HepG2 (cell line): ENCODE measurements around the gene TLL2. TPM values are rescaled to one million over a fixed set of nuclear protein-coding genes. Genes with fewer than 3 reads are reported as not detected.
A peak's percentile ranks its signal among the peaks of the same experiment; 100 is the strongest.

Source experiments
- ATAC-seq: fragments of 200-7000 bp; cut with Tn5 transposase; 3 replicates; pipeline ENCODE4 v1.9.1; 2020; ENCODE audit warnings: mild to moderate bottlenecking, moderate library complexity
- BruUV-seq: library from RNA; stranded (reverse); fragments of 400-500 nt; replicated peaks from 2 replicates; lab custom pipeline; 2021; lab: Mats Ljungman, UMichigan
- CTCF ChIA-PET: fragments of 300-600 bp; formaldehyde crosslinking; extraction: SDS; loops from one replicate; lab custom pipeline; 2021; ENCODE audit warnings: low total read pairs, inconsistent platforms, low intra/inter-chr PET ratio; lab: Yijun Ruan, JAX
- POLR2A ChIA-PET: fragments of 350-600 bp; sonication (Branson Sonifier 250); formaldehyde crosslinking; loops from one replicate; lab custom pipeline; 2020; ENCODE audit warnings: antibody characterized with exemption, inconsistent platforms; lab: Yijun Ruan, JAX
- DNase-seq: peaks from one replicate; pipeline ENCODE4 v3.0.0-alpha.2; 2015; ENCODE audit warnings: low spot score
- FAIRE-seq: peaks from 3 replicates; lab custom pipeline; 2011; peaks lifted over from hg19 to GRCh38; lab: Jason Lieb, UNC
- H2AFZ ChIP-seq: one replicate; pipeline ENCODE4 v1.6.1; 2011; ENCODE audit warnings: low read length, inconsistent platforms
- H3K27ac ChIP-seq: fragments of 300-600 bp; 3 replicates; pipeline ENCODE4 v1.8.0; 2011; ENCODE audit warnings: mixed run types, mild to moderate bottlenecking, mixed read lengths, low read length, inconsistent platforms; ENCODE audit not compliant: insufficient read depth; ENCODE audit errors: extremely low read length
- H3K27me3 ChIP-seq, 2 experiments: fragments of 200-600 bp in 1 of 2; 2 replicates in 1 of 2; 3 replicates in 1 of 2; pipeline versions ENCODE4 v1.6.0 to v1.8.0; 2011; ENCODE audit warnings: low read length in 2 of 2, mild to moderate bottlenecking in 2 of 2, moderate library complexity in 2 of 2, inconsistent platforms in 1 of 2; ENCODE audit not compliant: insufficient read depth in 2 of 2, control insufficient read depth in 1 of 2
- H3K36me3 ChIP-seq, 2 experiments: fragments of 200-600 bp in 1 of 2; replicated peaks in 1 of 2; 2 replicates in 1 of 2; 3 replicates in 1 of 2; pipeline versions ENCODE4 v1.5.1 to v1.8.0; 2011; ENCODE audit warnings: low read length in 2 of 2, inconsistent platforms in 1 of 2; ENCODE audit not compliant: insufficient read depth in 2 of 2, control insufficient read depth in 1 of 2
- H3K4me1 ChIP-seq: 2 replicates; pipeline ENCODE4 v1.5.1; 2012; ENCODE audit warnings: low read length, inconsistent platforms; ENCODE audit not compliant: insufficient read depth
- H3K4me2 ChIP-seq: 2 replicates; pipeline ENCODE4 v1.6.0; 2011; ENCODE audit warnings: low read depth, low read length, inconsistent platforms
- H3K4me3 ChIP-seq, 3 experiments: fragments of 200-600 bp in 1 of 3; sonication (generic), shearing (Covaris generic) in 1 of 3; replicated peaks in 1 of 3; 2 replicates each; pipeline ENCODE4 v1.5.1; 2011 to 2016; ENCODE audit warnings: low read length in 3 of 3, inconsistent platforms in 2 of 3, low read depth in 2 of 3, mild to moderate bottlenecking in 2 of 3, control low read depth in 1 of 3, mixed read lengths in 1 of 3; ENCODE audit not compliant: insufficient read depth in 1 of 3
- H3K79me2 ChIP-seq: one replicate; pipeline ENCODE4 v1.6.1; 2011; ENCODE audit warnings: low read length, inconsistent platforms; ENCODE audit not compliant: insufficient read depth
- H3K9ac ChIP-seq: 2 replicates; pipeline ENCODE4 v1.6.0; 2011; ENCODE audit warnings: mild to moderate bottlenecking, low read depth, low read length, inconsistent platforms; ENCODE audit not compliant: insufficient read depth
- H3K9me3 ChIP-seq: 2 replicates; pipeline ENCODE4 v1.5.1; 2012; ENCODE audit warnings: mild to moderate bottlenecking, low read length
- H4K20me1 ChIP-seq: 2 replicates; pipeline ENCODE4 v1.6.0; 2011; ENCODE audit warnings: inconsistent platforms, mild to moderate bottlenecking, low read length, moderate library complexity; ENCODE audit not compliant: insufficient read depth
- CTCF ChIP-seq: sonication (generic); formaldehyde crosslinking; IDR thresholded peaks from 2 replicates; pipeline ENCODE4 v1.5.0; 2020; ENCODE audit warnings: mild to moderate bottlenecking, missing genetic modification reagents, moderate library complexity
- EEA1 ChIP-seq: sonication (generic); formaldehyde crosslinking; IDR thresholded peaks from 2 replicates; pipeline ENCODE4 v1.5.1; 2020; ENCODE audit warnings: mild to moderate bottlenecking, missing genetic modification reagents, borderline replicate concordance
- ELF4 ChIP-seq: sonication (generic); formaldehyde crosslinking; IDR thresholded peaks from 2 replicates; pipeline ENCODE4 v1.5.0; 2020; ENCODE audit warnings: missing genetic modification reagents, mild to moderate bottlenecking, moderate library complexity, borderline replicate concordance
- HDAC1 ChIP-seq: sonication (generic); formaldehyde crosslinking; IDR thresholded peaks from 2 replicates; pipeline ENCODE4 v1.5.1; 2020; ENCODE audit warnings: mild to moderate bottlenecking, missing genetic modification reagents
- IRF9 ChIP-seq: sonication (generic); formaldehyde crosslinking; IDR thresholded peaks from 2 replicates; pipeline ENCODE4 v1.8.0; 2022; ENCODE audit warnings: missing genetic modification reagents, mild to moderate bottlenecking, borderline replicate concordance
- ISX ChIP-seq: sonication (generic); formaldehyde crosslinking; conservative IDR thresholded peaks from 2 replicates; pipeline ENCODE4 v1.5.0; 2020; ENCODE audit warnings: missing genetic modification reagents
- KDM2A ChIP-seq: sonication (generic); formaldehyde crosslinking; IDR thresholded peaks from 2 replicates; pipeline ENCODE4 v1.4.0; 2020; ENCODE audit warnings: low read depth, missing genetic modification reagents, borderline replicate concordance
- MAZ ChIP-seq, 2 experiments: sonication (generic) in 1 of 2; formaldehyde crosslinking in 1 of 2; IDR thresholded peaks; 2 replicates each; pipeline versions ENCODE4 v1.5.0 to v1.6.1; 2012 to 2020; ENCODE audit warnings: low read depth in 2 of 2, mild to moderate bottlenecking in 2 of 2, borderline replicate concordance in 1 of 2, improper control_type of control experiment in 1 of 2, low read length in 1 of 2, missing genetic modification reagents in 1 of 2, moderate library complexity in 1 of 2
- NR2F2 ChIP-seq: IDR thresholded peaks from 2 replicates; pipeline ENCODE4 v1.6.1; 2012; ENCODE audit warnings: low read depth, inconsistent platforms, borderline replicate concordance
- PITX1 ChIP-seq: sonication (generic); formaldehyde crosslinking; IDR thresholded peaks from 2 replicates; pipeline ENCODE4 v1.5.1; 2020; ENCODE audit warnings: mild to moderate bottlenecking, missing genetic modification reagents
- SMAD1 ChIP-seq: sonication (generic); formaldehyde crosslinking; IDR thresholded peaks from 2 replicates; pipeline ENCODE4 v1.4.0; 2020; ENCODE audit warnings: missing genetic modification reagents, low read depth, mild to moderate bottlenecking, borderline replicate concordance
- SP140L ChIP-seq: sonication (generic); formaldehyde crosslinking; IDR thresholded peaks from 2 replicates; pipeline ENCODE4 v1.4.0; 2020; ENCODE audit warnings: missing genetic modification reagents, borderline replicate concordance
- STAG1 ChIP-seq: sonication (generic); formaldehyde crosslinking; IDR thresholded peaks from 2 replicates; pipeline ENCODE4 v1.4.0; 2020; ENCODE audit warnings: missing genetic modification reagents
- SUZ12 ChIP-seq: fragments of 150-350 bp; IDR thresholded peaks from 2 replicates; pipeline ENCODE4 v1.6.1; 2014; ENCODE audit warnings: low read depth, low read length
- TEAD3 ChIP-seq: optimal IDR thresholded peaks from 2 replicates; pipeline ENCODE3; 2016; ENCODE audit warnings: borderline replicate concordance
- TOE1 ChIP-seq: sonication (generic); formaldehyde crosslinking; IDR thresholded peaks from 2 replicates; pipeline ENCODE4 v1.4.0; 2020; ENCODE audit warnings: mild to moderate bottlenecking, missing genetic modification reagents
- XRCC5 ChIP-seq: fragments of 200-400 bp; formaldehyde crosslinking; optimal IDR thresholded peaks from 2 replicates; pipeline ENCODE3; 2017; ENCODE audit warnings: mild to moderate bottlenecking, low read length
- ZNF34 ChIP-seq: sonication (generic); formaldehyde crosslinking; IDR thresholded peaks from 2 replicates; pipeline ENCODE4 v1.4.0; 2020; ENCODE audit warnings: mild to moderate bottlenecking, missing genetic modification reagents, borderline replicate concordance
- ZNF382 ChIP-seq: sonication (generic); formaldehyde crosslinking; IDR thresholded peaks from 2 replicates; pipeline ENCODE4 v1.5.0; 2020; ENCODE audit warnings: missing genetic modification reagents, mild to moderate bottlenecking, borderline replicate concordance
- WGBS: methylation state at CpG from one replicate; pipeline ENCODE4 v1.1.6; 2017; ENCODE audit warnings: low lambda C conversion rate; 5-methylcytosine and 5-hydroxymethylcytosine counted together
- in situ Hi-C: cut with HindIII; loops from 2 replicates; pipeline ENCODE4 v1.10.0; 2017; ENCODE audit warnings: low pct_unique_long_range_greater_than_20kb; ENCODE audit not compliant: extremely low pct_ligation_motif_present
- intact Hi-C: fragments of 100-400 bp; cut with micrococcal nuclease; formaldehyde crosslinking; loops from one replicate; pipeline ENCODE4 v1.10.0; 2022; ENCODE audit not compliant: unreplicated experiment
- polyA plus RNA-seq, 8 experiments: library from polyadenylated mRNA; depleted of rRNA in 3 of 8; stranded (reverse) in 7 of 8; unstranded in 1 of 8; fragments of >200 nt; fragmentation: Illumina TruSeq in 4 of 8; extraction: Trizol in 4 of 8; gene quantifications; 2 replicates each; pipeline versions ENCODE4 v1.2.1 to v1.2.3, GENCODE V29; 2011 to 2016; ENCODE audit warnings: low read depth in 4 of 8, missing spikeins in 1 of 8, mixed read lengths in 1 of 8; ENCODE audit not compliant: insufficient read depth in 1 of 8
- total RNA-seq, 5 experiments: library from RNA; depleted of rRNA; stranded (reverse); fragments of >200 nt; fragmentation: Illumina TruSeq; extraction: Trizol; gene quantifications; 2 replicates each; pipeline ENCODE4 v1.2.3, GENCODE V29; 2016; ENCODE audit warnings: low read depth in 1 of 5

The TLL2 gene
- total and polyA plus RNA-seq, 2 of the 13 experiments (the other 11 are each of a cell fraction or from before 2014, with no cell fraction given) = 0.09 TPM; not detected in 1

- peak; percentile 90 for FAIRE-seq
These were observed 143.1 kb downstream of the TLL2 start for GRCh38 chr10:96370584-96371157.

More at GRCh38 chr10:96370584-96371157, 143.1 kb downstream of the TLL2 start:
- in situ Hi-C loops = no loop called here
- ChIA-PET POLR2A (no interaction called here), CTCF (interaction anchor here (1.1 to 1.6 kb wide), 2 partner anchors 141 to 354 kb away, joined by 3 read pairs; no protein-coding TSS in a partner anchor)
- Histone ChIP-seq H3K27ac (no peak overlapping the region), H3K4me1 (peaks cover 10% of the 10 kb centered on the region), H4K20me1 (no peaks in the 10 kb centered on the region), H3K4me2 (no peak overlapping the region), H3K79me2 (no peaks in the 10 kb centered on the region), H3K9me3 (no peaks in the 10 kb centered on the region), H2AFZ (no peak overlapping the region), H3K9ac (no peak overlapping the region), H3K36me3 (no peaks in the 10 kb centered on the region), H3K4me3 (no peak overlapping the region), H3K27me3 (peaks cover 2 to 20% of the 10 kb centered on the region in 2 experiments; a peak in 3 of 5 replicates)
- no TSS peak for BruUV-seq
- DNase-seq (peak; percentile 24), ATAC-seq (peak; percentile 66)
- 17% methylated on average over 16 of the region's 16 CpGs for WGBS
- intact Hi-C loops = no loop called here
- TF ChIP-seq CTCF (CRISPR knock-in tag) (peak; percentile 72), PITX1 (CRISPR knock-in tag) (no peak), HDAC1 (CRISPR knock-in tag) (no peak), STAG1 (CRISPR knock-in tag) (peak; percentile 55; the same call in 1 of the 2 replicates), SUZ12 (no peak), TOE1 (CRISPR knock-in tag) (no peak), XRCC5 (peak; percentile 29), ISX (CRISPR knock-in tag) (no peak), EEA1 (no peak), IRF9 (0 out of 2 replicates have a peak, but pooled peaks have one; percentile 33), ZNF34 (no peak), NR2F2 (no peak), SP140L (no peak), ELF4 (CRISPR knock-in tag) (no peak), MAZ (IDR thresholded peaks at IDR 0.05; ENCODE audit: borderline replicate concordance, low read depth, low read length) (no peak), MAZ (CRISPR knock-in tag; IDR thresholded peaks at IDR 0.05; ENCODE audit: low read depth) (no peak), KDM2A (0 out of 2 replicates have a peak, but pooled peaks have one; percentile 28), TEAD3 (peak; percentile 90), SMAD1 (no peak), ZNF382 (no peak)
